Iris pigment epithelial cell (primary cell): ENCODE data around the gene GPC1.

Experiments used
- DNase-seq: peaks from one replicate; pipeline ENCODE4 v3.0.0-alpha.2; 2011; ENCODE audit warnings: low read depth

GPC1 gene

GRCh38 chr2:240412211-240412861, 23.1 kb upstream of the GPC1 start:
- no peak for DNase-seq

GRCh38 chr2:240412975-240413812, 22.3 kb upstream of the GPC1 start:
- DNase-seq = no peak

- DNase-seq = no peak
Observed at GRCh38 chr2:240413813-240414429, 21.5 kb upstream of the GPC1 start.

DNA sequence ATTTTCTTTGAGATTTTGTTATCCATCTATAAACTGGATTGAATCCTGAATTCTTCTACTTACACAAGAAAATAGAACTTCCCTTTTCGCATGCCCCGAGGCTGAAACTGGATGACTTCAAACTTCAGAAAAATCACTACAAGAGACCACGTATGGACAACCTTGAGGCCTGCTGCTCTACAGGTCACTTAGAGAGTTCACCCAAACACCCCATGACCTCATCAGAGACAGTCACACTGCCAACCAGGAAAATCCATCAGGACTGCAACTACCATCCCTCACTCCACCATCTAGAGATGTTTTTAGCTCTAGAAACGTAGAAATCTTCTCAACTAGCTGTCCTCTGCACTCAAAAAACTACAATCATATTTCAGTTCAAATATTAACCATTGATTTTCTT, 18.6 kb upstream of the GPC1 start:
- DNase-seq = no peak

- no peak for DNase-seq
Observed at GRCh38 chr2:240418311-240418710, 17.2 kb upstream of the GPC1 start.

DNA sequence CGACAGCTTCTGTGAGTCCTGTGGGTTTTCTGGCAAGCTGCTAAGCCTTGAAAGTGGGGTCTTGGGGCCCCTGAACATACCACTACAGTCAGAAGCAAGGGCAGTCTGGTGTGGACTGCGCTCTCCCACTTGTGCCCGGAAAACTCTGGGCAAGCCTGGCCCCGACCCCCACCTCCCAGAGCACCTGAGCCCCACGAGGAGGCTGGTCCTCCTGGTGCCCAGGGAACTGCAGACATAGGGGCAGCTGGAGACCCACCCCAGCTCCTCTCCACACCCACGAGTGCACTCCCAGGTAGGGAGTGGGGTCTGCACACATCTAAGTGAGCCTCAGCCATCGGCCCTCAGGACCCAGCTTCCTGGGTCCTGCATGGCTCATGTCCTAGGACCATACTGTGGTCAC, 16.2 kb upstream of the GPC1 start:
- no peak for DNase-seq

DNA sequence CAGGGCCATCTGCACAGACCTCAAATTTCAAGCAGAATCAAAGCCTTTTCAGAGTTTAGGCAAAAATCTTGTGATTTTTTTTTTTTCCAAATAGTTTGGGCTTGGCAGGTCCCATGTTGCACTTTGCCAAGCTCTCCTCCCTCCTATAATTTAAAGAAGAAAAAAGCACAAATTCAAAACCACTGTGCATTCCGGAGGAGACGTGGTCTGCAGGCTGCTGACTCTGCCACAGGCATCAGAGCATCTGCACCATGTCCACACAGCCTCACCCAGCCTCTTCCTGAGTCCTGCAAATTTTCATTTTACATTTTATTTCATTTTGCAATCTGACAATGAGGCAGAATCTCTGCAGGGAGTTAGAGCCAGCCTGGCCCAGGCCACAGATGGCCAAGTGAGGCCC, 15.7 kb upstream of the GPC1 start:
- DNase-seq = no peak

GRCh38 chr2:240420206-240421104, 15.0 kb upstream of the GPC1 start:
- no peak for DNase-seq

- no peak for DNase-seq
Observed at GRCh38 chr2:240421381-240421780, 14.1 kb upstream of the GPC1 start.

GRCh38 chr2:240422658-240423329, 12.7 kb upstream of the GPC1 start:
- DNase-seq = no peak

GRCh38 chr2:240423788-240424191, 11.7 kb upstream of the GPC1 start:
- DNase-seq = no peak

DNA sequence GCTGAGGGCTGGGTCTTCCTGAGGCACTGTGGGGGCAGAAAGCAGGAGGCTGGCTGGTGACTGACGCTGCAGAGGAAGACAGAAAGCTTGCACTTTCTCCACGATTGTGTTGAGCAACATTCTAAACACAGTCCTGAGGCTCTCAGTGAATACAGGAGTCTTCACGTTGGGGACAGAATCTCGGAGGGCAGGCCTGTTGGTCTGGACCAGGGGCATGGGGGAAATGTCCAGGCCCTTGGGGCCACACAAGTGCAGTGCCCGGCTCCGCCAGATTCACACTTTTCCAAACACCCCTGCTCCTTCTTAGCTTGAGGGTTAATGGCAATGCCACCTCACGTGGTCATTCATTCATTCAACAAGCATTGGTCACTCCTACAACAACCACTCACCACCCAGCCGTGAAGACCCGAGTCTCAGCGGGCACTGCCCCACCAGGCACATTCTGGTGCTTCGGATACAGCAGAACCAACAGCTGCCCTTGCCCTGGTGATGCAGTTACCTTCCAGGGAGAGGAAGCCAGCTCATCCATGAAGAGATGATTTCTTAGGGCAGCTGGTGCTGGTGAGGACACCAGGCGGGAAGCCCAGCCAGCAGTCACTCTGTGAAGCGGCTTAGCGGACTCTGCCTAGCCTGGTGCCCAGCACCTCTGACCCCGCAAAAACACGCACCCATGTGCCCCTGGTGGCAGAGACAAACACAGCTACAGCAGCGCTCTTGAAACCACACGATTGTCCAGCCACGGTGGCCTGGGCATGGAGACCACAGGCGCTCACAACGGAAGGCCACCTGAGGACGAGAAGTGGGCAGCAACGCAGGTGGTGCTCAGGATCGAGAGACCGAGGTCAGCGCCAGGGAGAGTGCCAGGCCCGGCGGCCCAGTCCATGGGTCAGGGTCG, 10.9 kb upstream of the GPC1 start:
- no peak for DNase-seq

DNA sequence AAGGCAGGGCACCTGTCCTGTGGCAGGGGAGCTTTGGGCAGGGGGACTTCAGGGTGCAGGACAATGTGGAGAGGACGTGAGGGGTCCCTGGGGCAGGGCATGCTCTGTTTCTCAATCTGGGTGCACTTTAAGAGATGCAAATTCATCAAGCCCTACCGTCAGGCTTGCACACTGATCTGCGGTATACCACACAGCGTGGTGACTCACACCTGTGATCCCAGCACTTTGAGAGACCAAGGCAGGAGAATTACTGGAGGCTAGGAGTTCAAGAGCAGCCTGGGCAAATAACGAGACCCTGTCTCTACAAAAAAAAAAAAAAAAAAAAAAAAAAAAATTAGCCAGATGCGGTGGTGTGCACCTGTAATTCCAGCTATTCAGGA, 10.2 kb upstream of the GPC1 start:
- no peak for DNase-seq

DNA sequence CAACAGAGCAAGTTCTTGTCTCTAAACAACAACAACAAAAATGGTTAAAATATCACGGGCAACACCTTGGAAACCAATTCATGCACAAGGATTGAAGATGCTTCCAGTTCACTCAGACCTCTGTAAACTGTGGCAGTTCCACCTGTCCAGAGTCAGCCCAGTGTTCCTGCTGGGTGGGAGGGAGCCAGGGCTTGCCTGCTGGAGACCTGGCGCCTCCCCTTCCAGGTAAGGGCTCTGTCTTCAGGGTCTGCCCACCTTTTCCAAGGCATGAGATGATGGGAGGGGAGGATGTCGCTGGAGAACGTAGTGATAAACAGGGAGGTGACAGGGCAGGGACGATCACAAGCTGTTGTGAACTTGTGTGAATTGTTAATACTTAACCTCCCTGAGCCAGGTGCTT, 9.8 kb upstream of the GPC1 start:
- DNase-seq = no peak

GRCh38 chr2:240426845-240427721, 8.4 kb upstream of the GPC1 start:
- peak; percentile 40 for DNase-seq

GRCh38 chr2:240427729-240428128, 7.7 kb upstream of the GPC1 start:
- DNase-seq = no peak

GRCh38 chr2:240428245-240428644, 7.2 kb upstream of the GPC1 start:
- DNase-seq = no peak

DNA sequence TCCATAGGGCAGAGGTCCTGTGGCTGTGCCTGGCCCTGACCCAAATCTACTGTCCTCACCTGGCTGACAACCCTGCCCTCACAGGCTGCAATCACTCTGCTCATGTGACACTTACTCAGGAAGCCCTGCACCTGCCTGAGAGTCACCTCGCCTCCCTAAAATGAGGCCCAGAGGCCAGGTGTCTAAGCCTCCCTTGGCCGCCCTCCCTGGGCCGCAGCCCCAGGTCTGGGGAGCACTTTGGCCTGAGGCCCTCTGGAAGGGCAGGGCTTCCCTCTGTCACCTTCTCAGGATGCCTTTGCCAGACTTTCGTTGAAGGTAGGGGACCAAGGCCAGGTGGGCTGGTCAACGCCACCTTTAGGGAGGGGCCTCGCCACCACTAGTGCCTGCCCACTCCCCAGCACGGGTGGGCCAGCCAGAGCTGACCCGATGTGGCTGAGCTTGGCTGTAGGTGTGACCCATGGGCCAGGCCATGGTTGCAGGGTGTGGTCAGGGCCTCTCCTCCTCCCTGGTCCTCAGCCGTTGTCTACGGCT, 6.1 kb upstream of the GPC1 start:
- DNase-seq = no peak

- DNase-seq = no peak
Observed at GRCh38 chr2:240429872-240430491, 5.5 kb upstream of the GPC1 start.
